ENCODE data around the gene MYH9.
"Not testable (repeated sequence)": the region's sequence is repeated elsewhere in the genome, so short reads cannot be mapped to it uniquely, and the experiment has no call there.

- not testable (repeated sequence) for TF ChIP-seq CTCF (IDR thresholded peaks at IDR 0.05 in 8 of 11, conservative IDR thresholded peaks at IDR 0.05 in 3 of 11); POLR2A (IDR thresholded peaks at IDR 0.05)
Measured at GRCh38 chr22:36389122-36389521, 1.4 kb upstream of the MYH9 start.

All from spleen (tissue), 7 donors.